Measurements from ENCODE around the gene BRD7. TPM values are rescaled to one million over a fixed set of nuclear protein-coding genes. Genes with fewer than 3 reads are reported as not detected.

The BRD7 gene
- total RNA-seq, 1 donor from 2014 or later, result 79.5 TPM

DNA sequence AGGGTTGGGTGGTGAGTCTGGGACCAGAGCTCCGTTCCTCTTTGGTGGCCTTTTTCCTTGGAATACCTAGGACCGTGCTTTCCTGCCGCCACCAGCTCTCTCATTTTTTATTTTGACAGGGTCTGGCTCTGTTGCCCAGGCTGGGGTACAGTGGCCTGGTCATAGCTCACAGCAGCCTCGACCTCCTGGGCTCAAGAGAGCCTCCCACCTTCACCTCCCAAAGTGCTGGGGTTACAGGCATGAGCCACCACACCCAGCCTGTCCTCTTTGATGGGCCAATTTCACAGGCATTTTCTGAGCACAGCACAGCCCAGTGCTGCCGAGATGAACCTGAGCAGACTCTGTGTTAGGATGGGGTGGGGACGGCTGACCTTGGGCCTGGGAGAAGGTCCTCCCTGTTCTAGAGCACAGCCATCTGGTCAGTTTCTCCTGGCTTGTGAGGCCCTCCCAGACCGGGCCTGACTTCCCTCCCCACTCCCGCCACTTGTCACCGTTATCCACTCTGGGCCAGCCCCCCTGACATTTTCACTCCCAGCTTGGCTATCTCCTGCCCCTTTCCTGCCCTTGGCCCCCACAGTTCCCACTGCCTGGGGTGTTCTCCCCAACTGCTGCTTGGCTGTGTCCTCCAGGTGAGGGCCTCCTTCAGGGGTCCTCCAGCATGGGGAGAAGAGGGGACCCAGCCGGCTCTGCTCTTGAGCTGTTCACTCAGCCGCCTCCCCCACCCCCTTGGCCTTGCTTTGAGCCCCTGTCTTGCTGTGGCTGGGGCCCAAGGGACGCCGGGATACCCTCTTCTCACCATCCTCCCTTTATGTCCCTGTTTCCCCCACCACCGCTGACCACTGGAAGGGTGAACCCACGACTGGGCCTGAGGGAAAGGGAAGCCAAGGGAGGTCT, 97.4 kb downstream of the BRD7 start:
- H3K4me3 Mint-ChIP-seq (ENCODE audit: low read depth), result no peak overlapping the region
- H3K27me3 Mint-ChIP-seq (ENCODE audit: low read depth), result no peaks in the 10 kb centered on the region
- no peak for DNase-seq (ENCODE audit: low spot score)
- intact Hi-C loops (cut with micrococcal nuclease), result no loop called here
- H3K27ac Mint-ChIP-seq, result no peak overlapping the region
- no peaks in the 10 kb centered on the region for H3K9me3 Mint-ChIP-seq
- peaks cover 26% of the 10 kb centered on the region for H3K36me3 Mint-ChIP-seq (ENCODE audit: low read depth)
- H3K4me1 Mint-ChIP-seq (ENCODE audit: low read depth), result peaks cover 56% of the 10 kb centered on the region

DNA sequence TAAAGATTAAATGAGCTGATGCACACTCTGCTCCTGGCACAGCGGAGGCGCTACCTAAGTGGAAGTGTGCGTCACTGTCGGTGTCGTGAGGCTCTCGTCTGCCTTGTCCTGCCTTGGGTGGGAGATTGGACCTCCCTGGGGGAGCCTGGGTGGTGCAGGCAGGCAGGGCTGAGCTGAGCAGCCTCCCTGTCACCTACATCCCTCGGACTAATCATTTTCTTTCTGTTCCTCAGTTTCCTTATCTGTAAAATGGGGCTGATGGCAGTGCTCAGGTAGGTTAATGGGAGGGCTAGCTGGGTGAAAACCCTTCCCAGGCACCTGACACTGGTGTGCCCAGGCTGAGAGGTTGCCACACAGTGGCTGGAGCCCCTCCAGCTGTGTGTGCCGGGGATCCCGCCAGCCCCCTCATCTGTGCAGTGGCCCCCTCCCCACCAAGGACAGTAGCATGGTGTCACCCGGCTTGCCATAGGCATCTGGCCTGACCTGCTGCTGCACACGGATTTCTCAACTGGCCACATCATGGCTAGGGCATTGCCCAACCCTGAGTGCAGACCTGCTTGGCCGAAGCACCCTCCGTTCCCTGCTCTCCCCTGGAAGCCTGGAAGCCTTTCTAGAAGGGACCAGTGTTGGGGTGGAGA, 98.2 kb downstream of the BRD7 start:
- Mint-ChIP-seq H3K27me3 (ENCODE audit: low read depth) (no peaks in the 10 kb centered on the region), H3K4me3 (ENCODE audit: low read depth) (no peak overlapping the region), H3K27ac (no peak overlapping the region), H3K9me3 (no peaks in the 10 kb centered on the region), H3K36me3 (ENCODE audit: low read depth) (peaks cover 26% of the 10 kb centered on the region), H3K4me1 (ENCODE audit: low read depth) (peaks cover 60% of the 10 kb centered on the region)
- intact Hi-C loops (cut with micrococcal nuclease), result no loop called here
- DNase-seq (ENCODE audit: low spot score), result no peak

DNA sequence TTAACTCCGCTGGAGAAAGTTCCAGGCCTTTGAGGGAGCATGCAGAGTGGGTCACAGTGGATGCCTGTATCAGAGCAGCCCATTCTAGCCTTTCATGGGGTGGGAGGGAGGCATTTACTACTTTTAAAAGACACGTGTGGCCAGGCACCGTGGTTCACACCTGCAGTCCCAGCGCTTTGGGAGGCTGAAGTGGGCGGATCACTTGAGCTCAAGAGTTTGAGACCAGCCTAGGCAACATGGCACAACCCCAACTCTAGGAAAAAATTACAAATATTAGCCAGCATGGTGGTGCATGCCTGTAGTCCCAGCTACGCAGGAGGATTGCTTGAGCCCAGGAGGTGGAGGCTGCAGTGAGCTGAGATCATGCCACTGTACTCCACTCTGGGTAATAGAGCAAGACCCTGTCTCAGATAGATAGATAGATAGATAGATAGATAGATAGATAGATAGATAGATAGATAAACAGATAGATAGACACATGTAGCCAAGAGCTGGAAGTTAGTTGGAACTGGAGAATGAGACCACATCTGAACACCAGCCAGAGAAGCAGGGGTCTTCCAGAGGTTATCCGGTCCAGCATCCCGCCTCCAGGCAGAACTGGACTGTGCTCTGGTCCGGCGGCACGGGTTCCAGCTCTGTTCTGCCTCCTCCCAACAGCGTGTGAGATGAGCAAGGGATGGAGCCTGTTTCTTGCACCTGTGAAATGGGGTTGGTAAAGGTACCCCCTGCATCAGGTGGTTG, 98.8 kb downstream of the BRD7 start:
- H3K4me1 Mint-ChIP-seq (ENCODE audit: low read depth), result peaks cover 59% of the 10 kb centered on the region
- peaks cover 22% of the 10 kb centered on the region for H3K36me3 Mint-ChIP-seq (ENCODE audit: low read depth)
- no peaks in the 10 kb centered on the region for H3K27me3 Mint-ChIP-seq (ENCODE audit: low read depth)
- no peak for DNase-seq (ENCODE audit: low spot score)
- no peak overlapping the region for H3K27ac Mint-ChIP-seq
- intact Hi-C loops (cut with micrococcal nuclease), result loop anchor here (5.0 kb wide), 3 partner anchors 42 to 477 kb away; no protein-coding TSS in a partner anchor
- no peak overlapping the region for H3K4me3 Mint-ChIP-seq (ENCODE audit: low read depth)
- H3K9me3 Mint-ChIP-seq, result no peaks in the 10 kb centered on the region

DNA sequence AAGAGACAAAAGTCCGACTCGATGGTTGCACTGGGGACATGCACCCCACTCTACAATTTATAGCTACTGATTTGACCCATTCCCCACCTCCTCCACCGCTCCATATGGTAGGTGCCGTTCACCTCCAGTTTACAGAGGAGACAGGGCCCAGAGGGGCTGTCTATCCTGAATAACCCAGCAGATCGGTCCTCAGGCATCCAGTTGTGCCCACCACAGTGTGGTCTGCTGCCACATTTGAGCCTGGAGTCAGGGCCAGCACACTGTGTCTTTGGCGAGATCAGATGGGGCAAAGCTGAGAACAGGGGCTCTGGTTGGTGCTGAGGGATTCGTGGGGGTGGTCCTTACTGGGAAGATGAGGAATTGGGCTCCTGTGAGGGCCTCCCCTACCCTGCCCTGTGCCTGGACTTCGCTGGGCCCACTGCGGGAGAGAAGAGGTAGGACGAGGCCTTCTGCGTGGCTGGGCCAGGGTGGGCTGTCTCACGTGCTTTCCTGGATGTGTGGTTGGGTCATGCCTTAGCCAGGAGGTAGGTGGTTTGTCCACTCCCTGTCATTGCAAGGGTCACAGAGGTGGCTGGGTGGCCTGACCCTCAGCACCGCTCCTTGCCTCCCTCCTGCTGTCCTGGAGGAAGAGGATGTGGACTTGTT, 99.6 kb downstream of the BRD7 start:
- no peaks in the 10 kb centered on the region for H3K27me3 Mint-ChIP-seq (ENCODE audit: low read depth)
- peak overlapping the region; percentile 58 for H3K27ac Mint-ChIP-seq
- H3K4me1 Mint-ChIP-seq (ENCODE audit: low read depth), result peaks cover 58% of the 10 kb centered on the region
- peak overlapping the region; percentile 10 for H3K4me3 Mint-ChIP-seq (ENCODE audit: low read depth)
- peaks cover 24% of the 10 kb centered on the region for H3K36me3 Mint-ChIP-seq (ENCODE audit: low read depth)
- no peaks in the 10 kb centered on the region for H3K9me3 Mint-ChIP-seq
- intact Hi-C loops (cut with micrococcal nuclease), result loop anchor here (5.0 kb wide), 3 partner anchors 43 to 478 kb away; no protein-coding TSS in a partner anchor
- DNase-seq (ENCODE audit: low spot score), result no peak

DNA sequence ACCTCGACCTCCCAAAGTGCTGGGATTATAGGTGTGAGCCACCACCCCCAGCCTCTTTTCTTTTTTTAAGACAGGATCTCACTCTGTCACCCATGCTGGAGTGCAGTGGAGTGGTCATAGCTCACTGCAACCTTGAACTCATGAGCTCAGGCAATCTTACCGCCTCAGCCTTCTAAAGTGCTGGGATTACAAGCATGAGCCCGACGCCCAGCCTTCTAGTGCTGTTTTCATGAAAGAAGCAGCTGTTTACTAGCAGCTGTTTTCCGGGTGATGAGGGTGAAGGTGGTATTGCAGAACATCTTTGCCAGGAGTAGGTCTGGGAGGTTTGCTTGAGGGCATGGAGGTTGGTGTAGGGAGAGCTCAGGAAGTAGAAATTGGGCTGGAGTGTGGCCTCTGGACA, 100.4 kb downstream of the BRD7 start:
- no peak for DNase-seq (ENCODE audit: low spot score)

DNA sequence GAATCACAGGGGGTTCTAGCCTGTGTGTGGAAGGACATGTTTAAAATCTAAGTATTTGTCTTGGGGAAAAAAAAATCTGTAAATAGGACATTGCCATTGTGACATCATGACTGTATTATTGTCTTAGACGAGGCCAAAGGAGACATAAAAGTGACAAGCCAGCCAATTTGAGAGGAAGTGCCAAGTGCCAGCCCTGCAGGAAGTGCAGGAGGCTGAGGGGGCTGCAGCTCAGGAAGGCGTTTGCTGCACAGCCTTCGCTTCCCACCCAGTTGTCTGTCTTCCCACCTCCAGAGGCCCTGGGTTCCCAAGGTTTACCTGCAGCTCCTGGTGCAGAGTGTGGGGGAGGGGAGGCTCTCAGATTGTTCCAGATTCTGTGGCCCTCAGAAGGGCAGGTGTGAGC, 101.1 kb downstream of the BRD7 start:
- no peak for DNase-seq (ENCODE audit: low spot score)
- Mint-ChIP-seq H3K4me3 (ENCODE audit: low read depth) (peak overlapping the region; percentile 91), H3K9me3 (no peaks in the 10 kb centered on the region), H3K27ac (peak overlapping the region; percentile 92), H3K36me3 (ENCODE audit: low read depth) (peaks cover 19% of the 10 kb centered on the region), H3K4me1 (ENCODE audit: low read depth) (peaks cover 55% of the 10 kb centered on the region), H3K27me3 (ENCODE audit: low read depth) (no peaks in the 10 kb centered on the region)
- intact Hi-C loops (cut with micrococcal nuclease), result loop anchor here (1.0 to 5.0 kb wide), 5 partner anchors 10 to 480 kb away; no protein-coding TSS in a partner anchor

More for the DNA sequence above, 100.4 kb downstream of the BRD7 start:
- Mint-ChIP-seq H3K4me1 (ENCODE audit: low read depth) (peaks cover 58% of the 10 kb centered on the region), H3K4me3 (ENCODE audit: low read depth) (peak overlapping the region; percentile 66), H3K9me3 (no peaks in the 10 kb centered on the region), H3K27me3 (ENCODE audit: low read depth) (no peaks in the 10 kb centered on the region), H3K27ac (peak overlapping the region; percentile 39), H3K36me3 (ENCODE audit: low read depth) (peaks cover 21% of the 10 kb centered on the region)
- intact Hi-C loops (cut with micrococcal nuclease), result loop anchor here (5.0 kb wide), 3 partner anchors 44 to 479 kb away; no protein-coding TSS in a partner anchor

DNA sequence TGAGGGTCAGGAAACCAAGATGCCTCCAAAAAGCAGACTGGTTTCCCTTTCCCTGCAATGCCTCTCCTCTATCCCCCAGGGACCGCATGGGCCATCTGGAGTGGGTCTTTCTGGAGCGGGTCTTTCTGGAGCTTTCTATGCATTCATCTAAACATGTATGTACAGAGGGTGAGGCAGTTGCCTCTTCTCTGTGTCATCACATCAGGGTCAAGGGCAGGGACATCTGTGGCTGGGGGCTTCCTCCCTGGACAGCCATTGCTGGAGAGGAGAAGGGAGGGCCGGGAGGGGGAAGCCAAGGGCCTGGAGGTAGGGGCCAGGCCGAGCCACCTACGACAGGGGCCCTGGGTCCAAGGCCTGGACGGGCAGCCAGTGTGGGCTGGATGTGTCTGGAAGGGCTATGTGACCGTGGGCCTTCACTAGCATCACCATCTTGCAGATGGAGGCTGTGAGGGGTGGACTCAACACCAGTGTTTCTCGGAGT, 101.6 kb downstream of the BRD7 start:
- Mint-ChIP-seq H3K27ac (peak overlapping the region; percentile 92), H3K27me3 (ENCODE audit: low read depth) (no peaks in the 10 kb centered on the region), H3K36me3 (ENCODE audit: low read depth) (peaks cover 17% of the 10 kb centered on the region), H3K4me3 (ENCODE audit: low read depth) (peak overlapping the region; percentile 91), H3K4me1 (ENCODE audit: low read depth) (peaks cover 50% of the 10 kb centered on the region), H3K9me3 (no peaks in the 10 kb centered on the region)
- intact Hi-C loops (cut with micrococcal nuclease), result loop anchor here (1.0 to 5.0 kb wide), 5 partner anchors 10 to 480 kb away; no protein-coding TSS in a partner anchor
- DNase-seq (ENCODE audit: low spot score), result no peak

DNA sequence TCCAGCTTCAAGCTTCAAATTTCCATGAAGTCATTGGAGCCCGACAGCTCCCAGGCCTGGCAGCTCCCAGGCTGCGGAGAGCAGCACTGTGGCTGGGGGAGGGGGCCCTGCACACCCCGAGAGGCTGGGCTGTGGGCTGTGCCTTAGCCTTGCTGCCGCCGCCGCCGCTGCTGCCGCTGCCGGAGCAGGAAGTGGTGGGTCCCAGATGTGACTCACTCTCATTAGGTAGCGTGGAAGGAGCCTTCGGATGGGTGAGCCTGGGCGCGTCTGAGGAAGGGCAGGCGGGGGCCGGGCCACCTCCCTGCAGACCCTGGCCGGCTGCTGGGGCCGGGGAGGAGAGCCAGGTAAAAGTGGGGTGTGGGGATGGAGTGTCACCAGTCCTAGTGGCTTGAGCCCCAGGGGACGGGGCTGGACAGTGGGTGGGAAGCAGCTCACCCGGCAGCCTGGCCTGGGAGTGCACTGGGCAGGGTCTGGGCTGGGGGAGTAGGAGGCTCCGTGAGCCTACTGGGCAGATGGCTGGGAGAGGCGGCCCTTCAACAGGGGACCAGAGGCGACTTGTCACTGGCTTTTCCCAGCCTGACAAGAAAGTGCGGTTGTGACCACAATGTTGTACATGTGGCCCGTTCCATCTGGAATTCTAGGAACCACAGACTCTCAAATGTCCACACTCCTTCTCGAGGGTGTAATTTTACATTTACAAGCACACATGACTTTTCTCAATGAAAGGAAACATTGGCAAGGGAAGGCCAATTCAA, 102.3 kb downstream of the BRD7 start, which contains the start of gene ADCY7:
Gene ADCY7, plus strand, starts transcription at position 215 of the 755 bp plus-strand sequence. CDS start 21,629 bp downstream, outside the sequence.
- peak within 1 kb of the TSS; percentile 91 for H3K4me3 Mint-ChIP-seq (ENCODE audit: low read depth)
- H3K4me1 Mint-ChIP-seq (ENCODE audit: low read depth), result peaks cover 47% of the 10 kb centered on the region
- peak; percentile 77 for DNase-seq (ENCODE audit: low spot score)
- intact Hi-C loops (cut with micrococcal nuclease), result loop anchor here (1.0 to 5.0 kb wide), 5 partner anchors 11 to 481 kb away; no protein-coding TSS in a partner anchor
- H3K27me3 Mint-ChIP-seq (ENCODE audit: low read depth), result no peaks in the 10 kb centered on the region
- peak within 1 kb of the TSS; percentile 92 for H3K27ac Mint-ChIP-seq
- H3K36me3 Mint-ChIP-seq (ENCODE audit: low read depth), result peaks cover 15% of the 10 kb centered on the region
- H3K9me3 Mint-ChIP-seq, result no peaks in the 10 kb centered on the region

Other genes with a start within 250 kb of the BRD7 start
- gene TENT4B, start 215.7 kb downstream of the BRD7 start, total RNA-seq, result 15.9 and 16.8 TPM in 2 replicates
- gene ADCY7, start 102.4 kb downstream of the BRD7 start, total RNA-seq, result 78.7 and 89.5 TPM in 2 replicates
- 0.96 and 1.8 TPM in 2 replicates for gene NKD1, start 179.4 kb upstream of the BRD7 start, total RNA-seq